ENCODE data around the gene FAM53B.

- TF ChIP-seq CTCF (IDR thresholded peaks at IDR 0.05) = no peak
- TF ChIP-seq EP300 (IDR thresholded peaks at IDR 0.05) = no peak
These were observed 95.4 kb downstream of the FAM53B start for GRCh38 chr10:124648738-124649137.

Data from tibial nerve (tissue), 4 donors.